Right lobe of liver (tissue), 4 donors: ENCODE data around the gene GLUD1.
"Not testable (repeated sequence)": the region's sequence is repeated elsewhere in the genome, so short reads cannot be mapped to it uniquely, and the experiment has no call there.

Experiments
- POLR2A ChIP-seq: fragments of 450-650 bp; IDR thresholded peaks from one replicate; pipeline ENCODE4 v1.6.1; 2017; ENCODE audit warnings: antibody characterized with exemption, mild to moderate bottlenecking
- TF ChIP-seq, protein P1 (sequence below), 4 donors: fragments of 200-600 bp in 3 of 4; fragments of 450-650 bp in 1 of 4; IDR thresholded peaks; one replicate each; pipeline versions ENCODE4 v1.5.1 to v1.8.0; 2016 to 2022; ENCODE audit warnings: antibody characterized with exemption in 4 of 4, mild to moderate bottlenecking in 2 of 4
- donor health status: DM: no; HTN: no; CAD: no.
- donor health status: DM: no; HTN: no; CAD: no.
- donor health status: DM: no; HTN: yes; CAD: no.

DNA sequence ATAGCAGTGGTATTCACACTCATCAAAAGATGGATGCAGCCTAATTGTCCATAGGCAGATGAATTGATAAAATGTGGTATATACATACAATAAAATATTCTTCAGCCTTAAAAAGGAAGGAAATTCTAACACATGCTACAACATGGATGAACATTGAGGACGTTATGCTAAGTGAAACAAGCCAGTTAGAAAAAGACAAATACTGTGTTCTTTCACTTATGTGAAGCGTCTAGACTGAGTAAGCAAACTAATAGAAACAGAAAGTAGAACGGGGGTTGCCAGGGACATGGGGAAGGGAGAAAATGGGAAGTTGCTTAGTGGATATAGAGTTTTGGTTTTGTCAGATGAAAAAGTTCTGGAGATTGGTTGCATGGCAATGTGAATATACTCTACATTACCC is 81.1 kb downstream of the GLUD1 start:
- TF ChIP-seq, protein P1, sequence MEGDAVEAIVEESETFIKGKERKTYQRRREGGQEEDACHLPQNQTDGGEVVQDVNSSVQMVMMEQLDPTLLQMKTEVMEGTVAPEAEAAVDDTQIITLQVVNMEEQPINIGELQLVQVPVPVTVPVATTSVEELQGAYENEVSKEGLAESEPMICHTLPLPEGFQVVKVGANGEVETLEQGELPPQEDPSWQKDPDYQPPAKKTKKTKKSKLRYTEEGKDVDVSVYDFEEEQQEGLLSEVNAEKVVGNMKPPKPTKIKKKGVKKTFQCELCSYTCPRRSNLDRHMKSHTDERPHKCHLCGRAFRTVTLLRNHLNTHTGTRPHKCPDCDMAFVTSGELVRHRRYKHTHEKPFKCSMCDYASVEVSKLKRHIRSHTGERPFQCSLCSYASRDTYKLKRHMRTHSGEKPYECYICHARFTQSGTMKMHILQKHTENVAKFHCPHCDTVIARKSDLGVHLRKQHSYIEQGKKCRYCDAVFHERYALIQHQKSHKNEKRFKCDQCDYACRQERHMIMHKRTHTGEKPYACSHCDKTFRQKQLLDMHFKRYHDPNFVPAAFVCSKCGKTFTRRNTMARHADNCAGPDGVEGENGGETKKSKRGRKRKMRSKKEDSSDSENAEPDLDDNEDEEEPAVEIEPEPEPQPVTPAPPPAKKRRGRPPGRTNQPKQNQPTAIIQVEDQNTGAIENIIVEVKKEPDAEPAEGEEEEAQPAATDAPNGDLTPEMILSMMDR (IDR thresholded peaks at IDR 0.05), result not testable (repeated sequence)
- TF ChIP-seq POLR2A, result not testable (repeated sequence)
